ENCODE results near the gene RGMB. TPM values are rescaled to one million over a fixed set of nuclear protein-coding genes. Genes with fewer than 3 reads are reported as not detected.

RGMB gene
- total RNA-seq, 1 experiment from 2014 or later, result 35.8 TPM

- no peaks in the 10 kb centered on the region for H3K27me3 Mint-ChIP-seq (ENCODE audit: unreplicated experiment)
- DNase-seq, result no peak
- H3K4me1 Mint-ChIP-seq (ENCODE audit: low read depth, unreplicated experiment), result peaks cover 47% of the 10 kb centered on the region
- no TSS peak for BruUV-seq (replicated peaks)
- H3K4me3 Mint-ChIP-seq (ENCODE audit: low read depth, unreplicated experiment), result no peak overlapping the region
- no peaks in the 10 kb centered on the region for H3K9me3 Mint-ChIP-seq (ENCODE audit: low read depth, unreplicated experiment)
- no peak for TF ChIP-seq CTCF (IDR thresholded peaks at IDR 0.05; ENCODE audit: unreplicated experiment)
- CTCF ChIA-PET, result no interaction called here
- H3K36me3 Mint-ChIP-seq (ENCODE audit: insufficient read depth, unreplicated experiment), result peaks cover 20% of the 10 kb centered on the region
- no peak overlapping the region for H3K27ac Mint-ChIP-seq (ENCODE audit: unreplicated experiment)
- intact Hi-C loops (cut with micrococcal nuclease; ENCODE audit: unreplicated experiment), result no loop called here
Observed at GRCh38 chr5:98789029-98789428, 15.6 kb downstream of the RGMB start.

GRCh38 chr5:98791001-98791519 is 17.6 kb downstream of the RGMB start:
- Mint-ChIP-seq H3K27me3 (ENCODE audit: unreplicated experiment) (no peaks in the 10 kb centered on the region), H3K4me1 (ENCODE audit: low read depth, unreplicated experiment) (peaks cover 31% of the 10 kb centered on the region), H3K36me3 (ENCODE audit: insufficient read depth, unreplicated experiment) (peaks cover 17% of the 10 kb centered on the region), H3K4me3 (ENCODE audit: low read depth, unreplicated experiment) (no peak overlapping the region), H3K9me3 (ENCODE audit: low read depth, unreplicated experiment) (no peaks in the 10 kb centered on the region), H3K27ac (ENCODE audit: unreplicated experiment) (no peak overlapping the region)
- TF ChIP-seq CTCF (IDR thresholded peaks at IDR 0.05; ENCODE audit: unreplicated experiment), result no peak
- intact Hi-C loops (cut with micrococcal nuclease; ENCODE audit: unreplicated experiment), result no loop called here
- BruUV-seq (replicated peaks), result no TSS peak
- CTCF ChIA-PET, result interaction anchor here (0.5 kb wide), 1 partner anchor 244 kb away, joined by 3 read pairs; no protein-coding TSS in a partner anchor
- DNase-seq, result no peak

GRCh38 chr5:98791898-98792580 is 18.6 kb downstream of the RGMB start:
- BruUV-seq (replicated peaks), result no TSS peak
- H3K9me3 Mint-ChIP-seq (ENCODE audit: low read depth, unreplicated experiment), result no peaks in the 10 kb centered on the region
- no peak for TF ChIP-seq CTCF (IDR thresholded peaks at IDR 0.05; ENCODE audit: unreplicated experiment)
- CTCF ChIA-PET, result interaction anchor here (0.5 kb wide), 1 partner anchor 265 kb away, joined by 5 read pairs; no protein-coding TSS in a partner anchor
- intact Hi-C loops (cut with micrococcal nuclease; ENCODE audit: unreplicated experiment), result no loop called here
- no peaks in the 10 kb centered on the region for H3K27me3 Mint-ChIP-seq (ENCODE audit: unreplicated experiment)
- H3K27ac Mint-ChIP-seq (ENCODE audit: unreplicated experiment), result no peak overlapping the region
- no peak for DNase-seq
- H3K4me1 Mint-ChIP-seq (ENCODE audit: low read depth, unreplicated experiment), result peaks cover 21% of the 10 kb centered on the region
- H3K4me3 Mint-ChIP-seq (ENCODE audit: low read depth, unreplicated experiment), result no peak overlapping the region
- H3K36me3 Mint-ChIP-seq (ENCODE audit: insufficient read depth, unreplicated experiment), result peaks cover 10% of the 10 kb centered on the region

- BruUV-seq (replicated peaks), result no TSS peak
- H3K27me3 Mint-ChIP-seq (ENCODE audit: unreplicated experiment), result no peaks in the 10 kb centered on the region
- no peaks in the 10 kb centered on the region for H3K9me3 Mint-ChIP-seq (ENCODE audit: low read depth, unreplicated experiment)
- peaks cover 13% of the 10 kb centered on the region for H3K4me1 Mint-ChIP-seq (ENCODE audit: low read depth, unreplicated experiment)
- H3K36me3 Mint-ChIP-seq (ENCODE audit: insufficient read depth, unreplicated experiment), result peaks cover 4% of the 10 kb centered on the region
- no peak for DNase-seq
- no peak overlapping the region for H3K27ac Mint-ChIP-seq (ENCODE audit: unreplicated experiment)
- no peak overlapping the region for H3K4me3 Mint-ChIP-seq (ENCODE audit: low read depth, unreplicated experiment)
- intact Hi-C loops (cut with micrococcal nuclease; ENCODE audit: unreplicated experiment), result no loop called here
- TF ChIP-seq CTCF (IDR thresholded peaks at IDR 0.05; ENCODE audit: unreplicated experiment), result no peak
- CTCF ChIA-PET, result no interaction called here
Observed at GRCh38 chr5:98793223-98793622, 19.8 kb downstream of the RGMB start.
